ENCODE measurements around the gene MGLL. TPM values are rescaled to one million over a fixed set of nuclear protein-coding genes. Genes with fewer than 3 reads are reported as not detected.

The MGLL gene
- total and polyA plus RNA-seq, 8 donors = 8.6 to 318 (median 16.0) TPM

DNA sequence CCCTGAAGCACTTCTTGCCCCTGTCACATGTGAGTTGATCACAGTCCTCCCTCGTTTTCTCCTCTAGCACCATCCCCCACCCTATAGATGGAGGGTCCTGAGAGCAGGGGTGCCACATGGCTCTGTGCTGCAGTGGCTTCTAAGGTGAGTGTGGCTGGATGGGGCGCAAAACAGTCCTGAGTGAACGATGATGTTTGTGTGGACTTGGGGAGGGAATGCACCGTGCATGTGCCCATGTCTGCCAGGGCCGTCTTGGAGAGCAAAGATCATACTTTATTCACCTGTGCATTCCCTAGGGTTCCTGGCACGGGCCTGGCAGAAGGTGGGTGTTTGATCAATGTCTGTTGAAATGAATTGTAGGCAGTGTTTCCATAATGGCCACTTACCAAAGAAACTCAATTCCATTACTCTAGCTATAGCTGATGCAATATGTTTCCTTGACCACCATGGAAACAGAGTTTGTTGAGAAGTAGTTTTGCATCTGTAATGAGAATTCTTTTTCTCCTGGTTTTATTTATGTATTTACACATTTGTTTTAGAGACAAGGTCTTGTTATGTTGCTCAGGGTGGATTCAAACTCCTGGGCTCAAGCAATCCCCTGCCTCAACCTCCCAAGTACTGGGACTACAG is 91.5 kb downstream of the MGLL start:
- no peaks in the 10 kb centered on the region for H3K9me3 ChIP-seq
- no peaks in the 10 kb centered on the region for H3K27me3 ChIP-seq
- H3K4me3 ChIP-seq = no peak overlapping the region
- H3K36me3 ChIP-seq = no peaks in the 10 kb centered on the region
- DNase-seq (no peak), ATAC-seq (no peak)
- intact Hi-C loops (cut with DNase I) = no loop called here
- H3K27ac ChIP-seq = peak overlapping the region in 1 of 2 donors; percentile 66
- TF ChIP-seq, protein P1, sequence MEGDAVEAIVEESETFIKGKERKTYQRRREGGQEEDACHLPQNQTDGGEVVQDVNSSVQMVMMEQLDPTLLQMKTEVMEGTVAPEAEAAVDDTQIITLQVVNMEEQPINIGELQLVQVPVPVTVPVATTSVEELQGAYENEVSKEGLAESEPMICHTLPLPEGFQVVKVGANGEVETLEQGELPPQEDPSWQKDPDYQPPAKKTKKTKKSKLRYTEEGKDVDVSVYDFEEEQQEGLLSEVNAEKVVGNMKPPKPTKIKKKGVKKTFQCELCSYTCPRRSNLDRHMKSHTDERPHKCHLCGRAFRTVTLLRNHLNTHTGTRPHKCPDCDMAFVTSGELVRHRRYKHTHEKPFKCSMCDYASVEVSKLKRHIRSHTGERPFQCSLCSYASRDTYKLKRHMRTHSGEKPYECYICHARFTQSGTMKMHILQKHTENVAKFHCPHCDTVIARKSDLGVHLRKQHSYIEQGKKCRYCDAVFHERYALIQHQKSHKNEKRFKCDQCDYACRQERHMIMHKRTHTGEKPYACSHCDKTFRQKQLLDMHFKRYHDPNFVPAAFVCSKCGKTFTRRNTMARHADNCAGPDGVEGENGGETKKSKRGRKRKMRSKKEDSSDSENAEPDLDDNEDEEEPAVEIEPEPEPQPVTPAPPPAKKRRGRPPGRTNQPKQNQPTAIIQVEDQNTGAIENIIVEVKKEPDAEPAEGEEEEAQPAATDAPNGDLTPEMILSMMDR (IDR thresholded peaks at IDR 0.05) = no peak
- peaks cover 13 to 69% of the 10 kb centered on the region in 2 donors for H3K4me1 ChIP-seq

DNA sequence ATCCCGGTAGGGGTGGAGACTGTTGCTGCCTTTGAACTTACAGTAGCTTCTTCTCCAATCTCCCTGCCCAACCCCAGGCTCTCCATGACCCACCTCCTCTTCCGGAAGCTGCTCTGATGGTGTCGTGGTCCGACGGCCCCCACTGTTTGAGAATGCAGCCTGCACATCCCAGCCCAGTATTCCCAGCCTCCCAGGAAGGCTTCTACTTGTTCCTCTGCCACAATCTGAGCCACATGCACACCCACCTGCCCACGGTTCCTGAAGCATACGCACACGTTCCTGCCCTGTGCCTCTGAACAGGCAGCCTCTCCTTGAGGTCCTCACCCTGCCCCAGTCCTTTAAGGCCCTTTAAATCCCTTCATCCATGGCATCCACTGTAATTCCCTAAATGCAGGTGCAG is 92.1 kb downstream of the MGLL start:
- TF ChIP-seq, protein P1 (IDR thresholded peaks at IDR 0.05) = no peak
- ATAC-seq = no peak
- intact Hi-C loops (cut with DNase I) = no loop called here
- H3K4me3 ChIP-seq = no peak overlapping the region
- H3K4me1 ChIP-seq = peaks cover 7 to 63% of the 10 kb centered on the region in 2 donors
- no peaks in the 10 kb centered on the region for H3K9me3 ChIP-seq
- no peak for DNase-seq
- H3K27ac ChIP-seq = peak overlapping the region in 1 of 2 donors; percentile 66
- H3K27me3 ChIP-seq = no peaks in the 10 kb centered on the region
- H3K36me3 ChIP-seq = no peaks in the 10 kb centered on the region

GRCh38 chr3:127729556-127730056 is 92.7 kb downstream of the MGLL start:
- DNase-seq = no peak
- H3K36me3 ChIP-seq = peaks cover 0 to under 1% of the 10 kb centered on the region in 2 donors
- peak overlapping the region in 1 of 2 donors; percentile 66 for H3K27ac ChIP-seq
- H3K4me3 ChIP-seq = no peak overlapping the region
- TF ChIP-seq, protein P1 (IDR thresholded peaks at IDR 0.05) = no peak
- intact Hi-C loops (cut with DNase I) = no loop called here
- no peaks in the 10 kb centered on the region for H3K9me3 ChIP-seq
- no peaks in the 10 kb centered on the region for H3K27me3 ChIP-seq
- H3K4me1 ChIP-seq = peaks cover 3 to 57% of the 10 kb centered on the region in 2 donors
- peak; percentile 62 for ATAC-seq

- Histone ChIP-seq H3K4me1 (peaks cover under 1 to 46% of the 10 kb centered on the region in 2 donors), H3K9me3 (no peaks in the 10 kb centered on the region), H3K27ac (peak overlapping the region in 1 of 2 donors; percentile 66), H3K36me3 (peaks cover 0 to 5% of the 10 kb centered on the region in 2 donors), H3K27me3 (no peaks in the 10 kb centered on the region), H3K4me3 (no peak overlapping the region)
- peak; percentile 23 for ATAC-seq
- no peak for DNase-seq
- intact Hi-C loops (cut with DNase I) = no loop called here
- TF ChIP-seq, protein P1 (IDR thresholded peaks at IDR 0.05) = no peak
These were observed 93.8 kb downstream of the MGLL start for GRCh38 chr3:127728417-127729015.

DNA sequence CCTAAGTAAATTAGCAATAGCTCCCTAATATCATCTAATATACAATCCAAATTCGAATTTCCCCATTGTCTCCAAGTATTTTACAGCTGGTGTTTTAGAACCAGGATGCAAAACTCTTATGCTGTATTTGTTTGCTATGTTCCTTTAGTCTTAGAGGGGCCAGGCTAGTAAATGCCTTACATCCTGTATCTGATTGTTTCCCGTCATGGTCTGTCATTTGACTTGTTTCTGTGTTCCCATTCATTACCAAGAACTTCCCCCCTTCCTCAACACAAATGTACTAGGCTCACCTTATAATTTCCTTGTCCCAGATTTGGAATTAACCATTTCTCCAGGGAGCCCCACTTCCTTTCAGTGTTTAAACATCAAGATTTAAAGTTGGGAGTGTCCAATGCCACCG is 95.4 kb downstream of the MGLL start:
- DNase-seq (no peak), ATAC-seq (no peak)
- H3K4me3 ChIP-seq = no peak overlapping the region
- peak overlapping the region in 1 of 2 donors; percentile 28 for H3K27ac ChIP-seq
- H3K9me3 ChIP-seq = no peaks in the 10 kb centered on the region
- TF ChIP-seq, protein P1 (IDR thresholded peaks at IDR 0.05) = no peak
- peaks cover 14 to 50% of the 10 kb centered on the region in 2 donors for H3K4me1 ChIP-seq
- no peaks in the 10 kb centered on the region for H3K27me3 ChIP-seq
- intact Hi-C loops (cut with DNase I) = no loop called here
- H3K36me3 ChIP-seq = peaks cover 0 to 5% of the 10 kb centered on the region in 2 donors
